HG02938 (cell line): ENCODE data around the gene PTPRN2.

Source experiments
- ATAC-seq: cut with Tn5 transposase; IDR thresholded peaks from one replicate; pipeline ENCODE4 v1.9.1; 2021; ENCODE audit warnings: mild to moderate bottlenecking, moderate library complexity; ENCODE audit not compliant: unreplicated experiment

The PTPRN2 gene

DNA sequence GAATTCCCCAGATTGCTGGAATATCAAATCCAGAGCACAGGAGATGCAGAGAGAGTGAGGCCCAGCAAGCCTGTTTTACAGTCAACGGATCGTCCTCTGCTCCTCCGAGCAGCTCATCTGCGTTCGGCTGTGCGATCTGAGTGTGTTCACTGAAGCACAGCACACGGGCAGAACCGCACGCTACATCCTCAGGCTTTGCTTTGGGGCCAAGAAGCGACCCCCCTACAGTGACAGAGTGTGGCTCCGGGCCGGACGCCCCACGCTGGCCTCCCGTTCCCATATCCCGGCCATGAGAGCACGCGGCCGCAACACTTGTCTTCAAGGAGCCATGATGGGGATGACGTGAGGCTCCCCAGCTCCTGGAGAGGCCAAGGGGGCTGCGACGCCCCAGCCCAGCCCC lies 819.4 kb downstream of the PTPRN2 start:
- ATAC-seq: no peak

DNA sequence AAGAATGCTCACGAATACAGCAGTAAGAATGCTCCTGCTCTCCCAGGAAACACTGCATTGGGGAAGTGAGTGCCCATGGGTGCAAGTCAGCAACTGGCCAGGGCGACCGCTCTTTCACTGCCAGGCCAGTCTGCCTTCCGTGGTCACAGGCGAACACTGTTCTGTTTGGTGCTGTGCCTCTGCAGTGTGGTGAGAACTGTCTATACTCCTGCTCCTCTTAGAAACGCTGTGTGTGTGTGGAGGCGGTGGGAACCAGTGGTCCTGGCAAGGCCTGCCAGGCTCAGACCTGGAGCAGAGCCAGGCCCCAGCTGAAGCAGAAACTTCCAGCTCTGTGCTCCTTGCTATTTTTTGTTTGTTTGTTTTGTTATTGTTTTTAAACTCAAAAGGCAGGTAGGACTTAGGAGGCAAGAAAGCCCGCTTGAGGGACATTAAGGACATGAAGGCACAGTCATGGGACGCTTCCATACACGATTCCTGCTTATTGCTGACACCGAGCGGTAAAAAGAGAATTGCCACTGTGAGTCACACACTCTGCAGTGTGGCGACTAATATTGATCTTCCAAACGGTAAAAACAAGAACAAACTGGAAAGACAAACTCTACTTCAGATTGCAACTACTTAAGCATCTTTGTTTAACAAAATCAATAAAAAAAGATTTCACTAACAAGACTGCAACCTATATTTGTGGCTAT lies 820.0 kb downstream of the PTPRN2 start:
- no peak for ATAC-seq

DNA sequence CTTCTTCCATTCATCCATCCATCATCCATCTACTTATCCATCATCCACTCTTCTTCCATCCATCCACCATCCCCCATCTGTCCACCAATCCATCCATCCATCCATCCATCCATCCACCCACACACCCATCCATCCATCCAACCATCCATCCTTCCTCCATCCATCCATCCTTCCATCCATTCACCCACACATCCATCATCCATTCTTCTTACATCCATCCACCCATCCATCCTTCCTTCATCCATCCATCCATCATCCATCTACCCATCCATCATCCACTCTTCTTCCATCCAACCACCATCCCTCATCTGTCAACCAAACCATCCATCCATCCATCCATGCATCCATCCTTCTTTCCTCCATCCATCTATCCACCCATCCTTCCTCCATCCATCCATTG lies 821.5 kb downstream of the PTPRN2 start:
- no peak for ATAC-seq

DNA sequence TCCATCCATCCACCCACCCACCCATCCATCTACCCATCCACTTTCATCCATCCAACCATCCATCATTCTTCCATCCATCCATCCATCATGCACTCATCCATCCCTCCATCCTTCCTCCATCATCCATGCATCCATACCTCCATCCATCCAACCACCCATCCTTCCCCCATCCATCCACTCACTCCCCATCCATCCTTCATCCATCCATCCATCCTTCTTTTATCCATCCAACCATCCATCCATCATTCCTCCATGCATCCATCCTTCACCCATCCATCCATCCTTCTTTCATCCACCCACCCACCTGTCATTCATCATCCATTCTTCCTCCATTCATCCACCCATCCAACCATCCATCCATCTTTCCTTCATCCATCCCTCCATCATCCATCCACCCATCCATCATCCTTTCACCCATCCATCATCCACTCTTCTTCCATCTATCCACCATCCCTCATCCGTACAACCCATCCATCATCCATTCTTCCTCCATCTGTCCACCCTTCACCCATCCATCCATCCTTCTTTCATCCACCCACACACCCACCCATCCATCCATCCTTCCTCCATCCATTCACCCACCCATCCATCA lies 822.6 kb downstream of the PTPRN2 start:
- ATAC-seq: no peak

DNA sequence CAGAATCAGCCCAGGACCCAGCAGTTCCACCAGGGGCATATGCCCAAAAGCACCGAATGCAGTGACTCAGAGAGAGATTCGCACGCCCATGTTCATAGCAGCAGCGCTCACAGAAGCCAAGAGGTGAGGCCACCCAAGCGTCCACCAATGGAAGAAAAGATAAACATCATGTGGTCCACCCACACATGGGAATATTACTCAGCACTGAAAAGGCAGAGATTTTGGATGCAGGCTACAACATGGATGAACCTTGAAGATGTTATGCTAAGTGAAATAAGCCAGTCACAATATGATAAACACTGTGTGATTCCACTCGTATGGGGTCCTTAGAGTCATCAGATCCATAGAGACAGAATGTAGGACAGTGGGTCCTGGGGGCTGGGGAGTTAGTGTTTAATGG lies 823.4 kb downstream of the PTPRN2 start:
- no peak for ATAC-seq

DNA sequence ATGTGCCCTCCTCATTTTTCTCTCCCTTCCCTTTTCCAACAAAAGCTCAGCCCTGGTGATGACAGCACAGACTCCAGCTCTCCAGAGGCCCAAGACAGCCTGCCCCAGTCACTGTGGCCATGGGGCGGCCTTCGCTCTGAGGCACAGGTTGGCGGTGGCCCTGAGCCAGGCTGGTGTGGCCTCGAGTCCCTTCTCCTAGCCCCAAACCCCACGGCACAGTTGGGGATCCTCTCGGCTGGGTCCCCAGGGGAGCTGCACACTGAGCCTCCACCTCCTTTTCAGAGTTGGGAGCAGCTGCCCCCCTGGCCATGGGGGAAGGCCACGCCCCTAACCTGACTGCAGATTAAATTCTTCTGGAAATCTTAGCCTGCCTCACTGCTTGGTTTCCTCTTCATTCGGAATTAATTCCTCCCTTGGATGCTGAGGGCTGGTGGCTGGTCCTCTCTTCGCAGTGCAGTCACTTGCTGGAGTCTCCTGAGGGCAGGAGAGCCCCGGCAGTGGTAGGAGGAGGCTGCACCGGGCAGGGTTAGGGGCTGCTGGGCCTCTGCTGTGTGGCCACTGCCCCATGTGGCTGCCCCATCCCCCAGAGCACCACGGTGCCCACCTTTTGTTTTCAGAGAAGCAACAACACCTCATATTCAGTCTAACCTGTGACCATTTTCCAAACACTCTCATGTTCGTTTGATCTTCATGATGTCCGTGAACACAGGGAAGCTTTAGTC lies 824.2 kb downstream of the PTPRN2 start:
- no peak for ATAC-seq

DNA sequence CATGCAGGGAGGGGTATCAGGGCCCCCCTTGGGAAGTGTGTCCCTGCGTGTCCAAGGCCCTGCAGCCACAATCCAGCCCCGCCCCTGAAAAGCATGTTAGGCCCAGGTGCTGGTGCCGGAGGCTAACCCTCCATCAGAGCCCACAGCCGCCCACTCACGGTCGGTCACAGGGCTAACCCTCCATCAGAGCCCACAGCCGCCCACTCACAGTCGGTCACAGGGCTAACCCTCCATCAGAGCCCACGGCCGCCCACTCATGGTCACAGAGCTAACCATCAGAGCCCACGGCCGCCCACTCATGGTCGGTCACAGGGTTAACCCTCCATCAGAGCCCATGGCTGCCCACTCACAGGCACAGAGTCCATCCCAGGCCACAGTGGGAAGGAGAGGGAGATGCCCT lies 824.8 kb downstream of the PTPRN2 start:
- ATAC-seq: no peak

DNA sequence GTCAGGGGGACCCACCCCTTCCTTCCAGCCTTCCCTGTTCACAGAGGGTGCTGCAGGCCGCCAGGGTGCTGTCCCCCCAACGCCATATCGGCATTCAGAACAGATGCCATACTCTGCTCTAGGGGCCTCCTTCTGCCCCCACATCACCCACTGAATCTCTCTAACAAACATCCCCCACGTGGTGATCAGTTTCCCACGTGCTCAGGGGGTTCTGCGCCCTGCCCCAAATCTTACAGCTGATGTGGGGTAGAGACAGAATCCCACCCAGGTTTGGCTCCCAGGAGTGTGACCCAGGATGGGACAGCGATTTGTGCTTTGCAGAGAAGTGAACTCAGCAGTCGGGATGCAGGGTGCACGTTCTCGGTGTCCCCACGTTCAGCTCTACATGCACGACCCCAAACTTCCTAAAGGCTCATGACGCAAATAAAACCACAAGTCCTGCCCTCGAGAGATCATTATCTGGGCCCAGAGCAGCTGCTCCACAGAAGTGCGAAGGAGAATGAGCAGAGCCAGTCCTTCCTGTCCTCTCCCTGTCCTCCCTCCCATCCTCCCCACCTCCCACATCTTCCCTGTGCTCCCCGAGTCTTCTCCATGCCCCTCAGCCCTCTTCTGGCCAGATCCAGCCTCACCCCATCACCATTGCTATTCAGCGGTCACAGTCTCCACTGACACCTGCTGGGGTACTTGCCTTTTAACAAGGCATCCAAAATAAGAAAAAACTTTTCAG lies 827.5 kb downstream of the PTPRN2 start:
- ATAC-seq: no peak

DNA sequence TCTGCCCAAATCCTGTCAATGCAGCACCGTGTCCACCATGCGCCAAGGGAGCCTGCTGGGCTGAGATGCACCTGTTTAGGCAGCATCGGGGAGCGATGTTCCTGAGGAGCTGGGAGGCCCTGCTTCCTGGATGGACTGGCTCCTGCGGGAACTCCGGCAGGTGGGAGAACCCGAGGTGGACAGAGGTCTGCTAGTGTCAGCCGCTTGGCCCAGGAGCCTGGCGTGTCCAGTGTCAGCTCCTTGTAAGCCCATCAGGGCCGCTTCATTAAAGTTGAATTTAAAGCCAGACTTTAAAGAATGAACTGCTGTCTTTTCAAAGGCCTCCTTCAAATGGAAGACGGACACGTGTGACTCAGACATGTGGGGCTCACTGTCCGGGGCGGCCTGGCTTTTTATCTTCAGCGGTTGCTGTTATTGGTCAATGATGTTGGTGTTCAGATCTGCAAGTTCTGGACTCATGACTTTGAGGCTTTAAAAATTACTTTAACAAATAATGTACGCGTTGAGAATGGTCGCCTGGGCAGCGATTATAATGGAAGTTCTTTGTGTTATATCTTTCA lies 828.3 kb downstream of the PTPRN2 start:
- no peak for ATAC-seq

DNA sequence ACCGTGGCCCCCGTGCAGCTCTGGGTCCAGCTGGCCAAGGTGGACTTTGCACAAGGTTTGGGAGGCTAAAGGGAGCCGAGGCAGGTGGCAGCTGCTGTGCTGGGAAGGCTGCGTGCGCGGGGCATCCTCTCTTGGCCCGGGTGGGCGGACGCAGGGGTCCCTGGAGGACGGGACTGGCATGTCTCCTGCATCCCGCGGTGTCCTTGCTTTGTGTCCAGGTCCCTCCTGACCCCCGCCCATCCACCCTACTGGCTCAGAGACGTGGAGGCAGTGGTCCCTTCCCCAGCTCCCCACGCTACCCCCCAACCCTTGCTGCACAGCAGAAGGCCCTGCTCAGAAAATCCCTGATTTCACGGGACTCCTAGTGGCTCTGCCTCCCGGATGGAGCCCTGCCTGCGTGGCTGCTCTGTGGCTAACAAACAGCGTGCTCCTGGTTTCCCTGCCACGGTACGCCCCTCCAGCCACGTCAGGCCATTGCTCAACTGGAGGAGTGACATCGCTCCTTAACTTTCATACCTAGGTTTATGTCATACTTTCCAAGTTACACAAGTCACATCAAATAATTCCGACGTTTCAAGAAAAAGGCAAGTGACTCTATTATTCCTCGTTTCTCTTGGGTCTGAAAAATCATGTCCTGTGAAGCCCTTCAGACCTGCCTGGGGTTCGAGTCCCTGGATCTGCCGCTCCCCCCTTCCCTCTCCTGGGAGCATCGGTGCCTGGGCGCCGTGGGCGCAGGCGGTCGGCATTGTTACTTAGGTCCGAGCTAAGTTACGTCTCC lies 829.0 kb downstream of the PTPRN2 start:
- no peak for ATAC-seq

DNA sequence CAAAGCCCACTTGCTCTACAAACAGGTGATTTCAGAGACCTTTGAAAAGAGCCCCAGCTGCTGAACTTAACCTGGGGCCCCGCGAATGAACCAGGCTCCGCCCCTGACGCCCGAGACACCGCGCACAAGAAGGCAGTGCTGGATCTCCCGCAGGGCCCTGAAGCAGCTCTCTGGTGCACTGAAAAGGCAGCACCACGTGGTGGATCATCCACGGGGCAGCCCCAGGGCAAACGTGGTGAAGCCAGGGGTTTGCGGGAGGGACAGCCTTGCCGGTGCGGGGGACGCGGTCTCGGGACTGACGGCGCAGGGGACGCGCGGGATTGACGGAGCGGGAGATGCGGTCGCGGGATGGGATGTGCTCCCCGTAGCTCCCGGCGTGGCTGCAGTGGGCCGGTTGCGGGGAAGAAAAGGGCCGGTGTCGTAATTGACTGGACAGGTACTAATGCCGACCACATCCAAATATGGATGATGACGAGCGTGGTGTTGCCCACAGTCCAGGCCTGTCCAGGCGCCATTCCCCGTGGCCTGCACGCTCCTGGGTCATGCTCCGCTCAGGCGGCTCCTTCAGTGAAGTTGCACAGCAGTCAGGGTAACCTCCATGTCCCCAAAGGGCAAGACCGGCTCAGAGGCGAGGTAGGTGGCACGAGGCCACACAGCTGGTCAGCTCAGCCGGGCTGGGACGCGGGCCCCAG lies 829.7 kb downstream of the PTPRN2 start:
- ATAC-seq: no peak

DNA sequence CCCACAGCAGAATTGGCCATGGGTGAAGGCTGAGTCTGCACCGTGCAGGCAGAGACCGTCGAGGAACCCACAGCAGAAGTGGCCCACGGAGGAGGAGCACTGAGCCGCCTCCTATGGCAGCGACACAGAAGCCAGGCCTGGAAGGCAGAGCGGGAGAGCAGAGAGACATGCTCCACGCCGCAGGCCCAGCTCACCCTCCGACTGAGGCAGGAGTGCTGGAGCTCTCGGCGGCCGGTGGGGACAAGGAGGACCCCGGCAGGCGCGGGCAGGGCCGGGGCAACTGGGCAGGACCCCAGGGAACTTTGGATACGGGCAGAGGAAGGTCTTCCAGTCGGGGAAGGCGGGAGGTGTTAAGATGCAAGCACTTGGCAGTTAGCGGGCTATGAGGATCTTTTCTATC lies 830.4 kb downstream of the PTPRN2 start:
- no peak for ATAC-seq

DNA sequence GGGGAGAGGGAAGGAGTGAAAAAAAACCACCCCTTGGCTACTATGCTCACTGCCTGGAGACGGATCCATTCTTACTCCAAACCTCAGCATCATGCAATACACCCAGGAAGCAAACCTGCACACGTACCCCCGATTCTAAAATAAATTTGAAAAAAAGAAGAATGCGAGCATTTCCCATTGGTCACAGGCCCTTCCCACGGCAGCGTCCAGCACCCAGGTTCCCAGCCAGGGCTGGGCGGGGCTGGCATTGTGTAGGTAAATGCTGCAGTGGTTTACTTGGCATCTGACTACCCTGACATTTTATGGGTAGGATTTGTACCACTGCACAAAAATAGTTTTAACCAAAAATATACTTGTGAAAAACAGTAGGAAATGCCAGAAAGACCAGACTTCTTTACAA lies 831.9 kb downstream of the PTPRN2 start:
- ATAC-seq: no peak

DNA sequence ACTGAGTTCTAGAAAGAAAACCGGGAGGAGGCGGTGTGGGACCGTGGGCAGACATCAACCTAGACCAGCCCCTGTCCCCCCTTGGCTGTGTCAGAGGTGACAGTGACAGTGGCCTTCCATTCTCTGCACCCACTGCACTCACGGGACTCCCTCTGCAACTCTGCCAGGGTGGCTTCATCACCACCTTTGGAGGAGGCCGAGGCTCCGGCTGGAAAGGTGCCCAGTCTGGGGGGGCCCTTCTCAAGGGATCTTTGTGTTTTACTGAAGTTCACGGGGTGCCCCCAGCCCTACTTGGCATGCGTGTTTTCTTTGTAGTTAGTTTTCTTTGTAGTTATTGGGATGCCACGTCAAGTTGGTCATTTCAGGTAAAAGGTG lies 833.2 kb downstream of the PTPRN2 start:
- ATAC-seq: no peak

DNA sequence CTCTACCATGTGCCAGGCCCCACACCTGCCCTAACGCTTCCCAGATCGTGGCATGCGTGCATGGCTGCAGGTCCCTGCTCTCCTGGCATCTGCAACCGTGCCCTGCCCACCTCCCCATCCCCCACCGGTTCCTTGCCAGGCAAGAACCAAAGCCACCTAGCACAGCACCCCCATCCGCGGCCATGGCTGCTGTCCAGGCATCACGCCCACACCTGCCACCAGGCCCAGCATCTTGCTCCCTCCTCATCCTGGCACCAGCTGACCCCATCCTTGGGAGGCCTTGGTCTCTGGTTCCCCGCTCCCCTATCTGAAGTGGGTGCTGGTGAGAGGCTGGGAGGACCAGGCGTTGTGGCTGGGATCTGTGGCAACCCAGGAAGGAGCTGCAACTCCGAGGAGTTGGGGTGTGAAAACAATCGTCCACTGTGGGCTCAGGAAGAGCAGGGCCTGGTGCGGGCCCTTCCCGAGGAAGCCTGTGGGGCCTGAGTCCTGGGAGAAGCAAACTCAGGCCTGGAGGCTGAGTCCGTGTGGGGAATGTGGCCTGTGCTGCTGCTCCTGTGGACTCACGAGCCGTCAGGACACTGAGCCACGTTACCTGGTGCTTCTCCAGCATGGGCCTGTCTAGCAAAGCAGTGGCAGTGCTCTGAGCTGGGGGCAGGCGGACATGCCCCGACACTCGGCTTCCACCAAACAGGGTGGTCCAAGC lies 833.8 kb downstream of the PTPRN2 start:
- ATAC-seq: no peak

DNA sequence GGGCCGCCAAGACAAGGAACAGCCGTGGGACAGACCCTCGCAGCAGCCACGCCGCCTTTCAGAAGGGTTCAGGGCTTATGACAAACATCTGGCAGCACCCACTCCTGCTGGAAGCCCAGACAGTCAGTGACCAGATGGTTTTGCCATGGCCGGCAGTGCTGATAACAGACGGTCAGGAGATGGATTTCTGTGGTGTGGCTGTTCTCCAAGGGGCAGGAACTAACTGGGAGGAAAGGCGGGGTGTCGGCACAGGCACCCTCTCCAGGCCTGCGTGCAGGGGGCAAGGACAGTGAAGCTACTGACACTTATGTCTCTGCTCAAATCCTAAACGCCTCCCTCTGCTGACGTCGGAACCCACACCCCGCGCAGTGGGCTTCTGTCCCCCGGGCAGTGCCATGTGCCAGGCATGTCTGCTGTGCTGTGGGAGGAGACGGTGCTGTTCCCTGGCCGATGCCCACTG lies 834.8 kb downstream of the PTPRN2 start:
- ATAC-seq: no peak

DNA sequence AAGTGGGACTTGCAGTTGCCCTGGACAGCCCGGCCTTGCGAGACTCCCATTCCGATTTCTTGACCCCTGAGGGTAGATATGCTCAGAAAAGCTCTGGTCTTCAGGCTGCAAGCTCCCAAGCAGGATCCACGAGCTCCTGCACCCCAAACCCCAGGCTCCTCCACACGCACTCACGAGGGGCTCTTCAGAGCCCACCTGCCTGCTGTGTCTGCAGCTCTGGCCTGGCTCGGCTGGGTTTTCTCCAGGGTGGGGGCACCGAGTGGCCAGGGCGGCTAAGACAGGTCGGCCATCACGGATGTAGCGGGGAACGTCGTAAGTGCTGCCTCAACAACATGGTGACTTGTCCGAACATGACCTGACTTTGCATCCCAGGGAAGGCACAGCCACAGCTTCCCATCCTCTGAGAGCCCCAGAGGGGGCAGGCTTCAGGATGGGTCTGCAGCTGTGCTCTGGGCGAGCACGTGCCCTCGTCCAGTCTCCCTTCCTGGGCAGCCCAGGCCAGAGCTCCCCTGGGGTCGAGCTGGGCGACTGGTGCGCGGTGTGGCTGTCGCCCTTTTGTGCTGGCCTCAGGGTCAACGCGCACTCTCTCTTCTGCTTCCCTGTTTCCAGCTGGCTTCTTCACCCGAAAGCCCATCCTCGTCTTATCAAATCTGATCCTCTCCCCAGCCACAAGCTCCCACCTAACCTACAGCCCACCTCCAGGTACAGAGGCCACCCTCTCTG lies 835.5 kb downstream of the PTPRN2 start:
- ATAC-seq: no peak

DNA sequence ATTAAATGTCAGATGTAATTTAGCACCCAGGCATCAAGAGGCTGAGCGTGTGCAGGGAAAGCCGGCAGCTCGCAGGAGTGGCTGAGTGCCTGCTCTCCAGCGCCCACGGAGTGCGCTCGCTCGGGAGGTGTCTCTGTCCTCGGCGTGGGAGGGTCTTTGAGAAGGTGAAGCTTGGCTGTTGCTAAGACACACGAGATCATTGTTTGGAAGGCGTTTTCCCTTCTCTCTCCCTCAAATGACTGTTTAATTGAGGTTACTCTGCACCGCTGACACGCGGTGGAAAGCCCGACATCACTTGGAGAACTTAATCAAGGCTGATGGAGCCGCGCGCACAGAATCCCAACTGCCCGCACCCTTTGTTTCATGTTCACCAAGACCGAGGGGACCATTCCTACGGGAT lies 836.2 kb downstream of the PTPRN2 start:
- no peak for ATAC-seq

DNA sequence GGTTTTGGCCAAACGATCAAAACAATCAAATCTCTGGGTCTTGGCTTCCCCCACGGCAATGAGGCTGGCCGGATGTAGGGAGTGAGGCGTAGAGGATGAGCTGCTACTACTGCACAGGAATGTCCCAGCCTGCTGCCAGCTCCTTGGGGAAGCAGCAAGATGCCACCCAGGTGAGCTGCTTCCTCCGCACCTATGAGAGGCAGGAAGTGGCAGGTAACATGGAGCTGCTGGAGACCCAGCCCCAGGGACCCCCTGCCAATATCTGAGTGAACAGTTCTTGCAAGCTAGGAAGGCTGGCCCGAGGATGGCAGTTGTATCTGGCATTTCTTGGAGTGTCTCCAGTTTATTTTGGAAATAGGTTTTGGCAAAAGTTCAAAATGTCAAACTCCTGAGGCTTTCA lies 837.3 kb downstream of the PTPRN2 start:
- ATAC-seq: no peak
